HepG2 (cell line): ENCODE measurements around the gene IL32. TPM values are rescaled to one million over a fixed set of nuclear protein-coding genes. Genes with fewer than 3 reads are reported as not detected.

Source experiments
- AFF4 ChIP-seq: sonication (generic); formaldehyde crosslinking; IDR thresholded peaks from 2 replicates; pipeline ENCODE4 v1.4.0; 2020; ENCODE audit warnings: missing genetic modification reagents
- ATF6 ChIP-seq: sonication (generic); formaldehyde crosslinking; conservative IDR thresholded peaks from 2 replicates; pipeline ENCODE4 v1.4.0; 2020; ENCODE audit warnings: missing genetic modification reagents
- CREBL2 ChIP-seq: sonication (generic); formaldehyde crosslinking; IDR thresholded peaks from 2 replicates; pipeline ENCODE4 v1.8.1; 2023; ENCODE audit warnings: missing genetic modification reagents, mild to moderate bottlenecking, borderline replicate concordance
- FOXJ3 ChIP-seq: sonication (generic); formaldehyde crosslinking; IDR thresholded peaks from 2 replicates; pipeline ENCODE4 v1.4.0; 2020; ENCODE audit warnings: missing genetic modification reagents, mild to moderate bottlenecking, borderline replicate concordance
- FOXK1 ChIP-seq: sonication (generic); formaldehyde crosslinking; IDR thresholded peaks from 2 replicates; pipeline ENCODE4 v1.4.0; 2020; ENCODE audit warnings: low read depth, missing genetic modification reagents, borderline replicate concordance
- GATA4 ChIP-seq: sonication (generic); IDR thresholded peaks from 2 replicates; pipeline ENCODE4 v1.6.1; 2016; ENCODE audit warnings: antibody characterized with exemption, low read depth, borderline replicate concordance
- GFI1 ChIP-seq: sonication (generic); formaldehyde crosslinking; IDR thresholded peaks from 2 replicates; pipeline ENCODE4 v1.5.0; 2020; ENCODE audit warnings: missing genetic modification reagents, mild to moderate bottlenecking, borderline replicate concordance
- GTF3A ChIP-seq: sonication (generic); formaldehyde crosslinking; conservative IDR thresholded peaks from 2 replicates; pipeline ENCODE4 v1.4.0; 2020; ENCODE audit warnings: mild to moderate bottlenecking, missing genetic modification reagents
- HNRNPK ChIP-seq: fragments of 200-400 bp; formaldehyde crosslinking; IDR thresholded peaks from 2 replicates; pipeline ENCODE4 v1.6.1; 2018; ENCODE audit warnings: low read length, low read depth, moderate library complexity, mild to moderate bottlenecking; ENCODE audit not compliant: poor library complexity, severe bottlenecking
- HOXA5 ChIP-seq: sonication (generic); formaldehyde crosslinking; IDR thresholded peaks from 2 replicates; pipeline ENCODE4 v1.4.0; 2020; ENCODE audit warnings: missing genetic modification reagents
- JUND ChIP-seq: sonication (generic); formaldehyde crosslinking; IDR thresholded peaks from 2 replicates; pipeline ENCODE4 v1.8.0; 2022; ENCODE audit warnings: mild to moderate bottlenecking, missing genetic modification reagents
- PLRG1 ChIP-seq: fragments of 450-650 bp; conservative IDR thresholded peaks from 2 replicates; pipeline ENCODE4 v1.6.1; 2016
- SAP130 ChIP-seq: IDR thresholded peaks from 2 replicates; pipeline ENCODE4 v1.6.1; 2016; ENCODE audit warnings: low read depth
- TRIM24 ChIP-seq: sonication (generic); formaldehyde crosslinking; IDR thresholded peaks from 2 replicates; pipeline ENCODE4 v1.8.0; 2022; ENCODE audit warnings: mild to moderate bottlenecking, missing genetic modification reagents
- ZC3H4 ChIP-seq: sonication (generic); formaldehyde crosslinking; IDR thresholded peaks from 2 replicates; pipeline ENCODE4 v1.4.0; 2020; ENCODE audit warnings: missing genetic modification reagents, borderline replicate concordance
- ZNF260 ChIP-seq: sonication (generic); formaldehyde crosslinking; IDR thresholded peaks from 2 replicates; pipeline ENCODE4 v1.4.0; 2020; ENCODE audit warnings: missing genetic modification reagents, low read depth, mild to moderate bottlenecking, borderline replicate concordance
- ZNF34 ChIP-seq: sonication (generic); formaldehyde crosslinking; IDR thresholded peaks from 2 replicates; pipeline ENCODE4 v1.4.0; 2020; ENCODE audit warnings: mild to moderate bottlenecking, missing genetic modification reagents, borderline replicate concordance
- ZNF431 ChIP-seq: sonication (generic); formaldehyde crosslinking; IDR thresholded peaks from 2 replicates; pipeline ENCODE4 v1.9.0; 2022; ENCODE audit warnings: missing genetic modification reagents, low read depth, mild to moderate bottlenecking, borderline replicate concordance
- ZNF451 ChIP-seq: sonication (generic); formaldehyde crosslinking; IDR thresholded peaks from 2 replicates; pipeline ENCODE4 v1.5.0; 2020; ENCODE audit warnings: mild to moderate bottlenecking, missing genetic modification reagents
- ZNF589 ChIP-seq: sonication (generic); formaldehyde crosslinking; conservative IDR thresholded peaks from 2 replicates; pipeline ENCODE4 v1.8.0; 2022; ENCODE audit warnings: mild to moderate bottlenecking, moderate library complexity, missing genetic modification reagents
- ZNF644 ChIP-seq: IDR thresholded peaks from 2 replicates; pipeline ENCODE4 v1.6.1; 2016; ENCODE audit warnings: low read depth
- ZNF740 ChIP-seq: sonication (generic); formaldehyde crosslinking; IDR thresholded peaks from 2 replicates; pipeline ENCODE4 v1.4.0; 2020; ENCODE audit warnings: missing genetic modification reagents
- ZNF772 ChIP-seq: sonication (generic); formaldehyde crosslinking; IDR thresholded peaks from 2 replicates; pipeline ENCODE4 v1.5.0; 2020; ENCODE audit warnings: mild to moderate bottlenecking, missing genetic modification reagents
- ZSCAN20 ChIP-seq: sonication (generic); formaldehyde crosslinking; IDR thresholded peaks from 2 replicates; pipeline ENCODE4 v1.4.0; 2020; ENCODE audit warnings: missing genetic modification reagents, mild to moderate bottlenecking, borderline replicate concordance
- polyA plus RNA-seq, 8 experiments: library from polyadenylated mRNA; depleted of rRNA in 3 of 8; stranded (reverse) in 7 of 8; unstranded in 1 of 8; fragments of >200 nt; fragmentation: Illumina TruSeq in 4 of 8; extraction: Trizol in 4 of 8; gene quantifications; 2 replicates each; pipeline versions ENCODE4 v1.2.1 to v1.2.3, GENCODE V29; 2011 to 2016; ENCODE audit warnings: low read depth in 4 of 8, missing spikeins in 1 of 8, mixed read lengths in 1 of 8; ENCODE audit not compliant: insufficient read depth in 1 of 8
- total RNA-seq, 5 experiments: library from RNA; depleted of rRNA; stranded (reverse); fragments of >200 nt; fragmentation: Illumina TruSeq; extraction: Trizol; gene quantifications; 2 replicates each; pipeline ENCODE4 v1.2.3, GENCODE V29; 2016; ENCODE audit warnings: low read depth in 1 of 5

IL32 gene
- total and polyA plus RNA-seq, 2 of the 13 experiments (the other 11 are each of a cell fraction or from before 2014, with no cell fraction given): 115 to 165 TPM

GRCh38 chr16:3023669-3024478, 41.6 kb upstream of the IL32 start, which contains the start of the genes HCFC1R1 and THOC6 (continued):
- TF ChIP-seq HOXA5 (CRISPR knock-in tag) (peak; percentile 66; the same call in 1 of the 2 replicates), ZNF644 (CRISPR knock-in tag) (no peak), CREBL2 (CRISPR knock-in tag) (peak; percentile 93), SAP130 (peak; percentile 88), ZNF589 (CRISPR knock-in tag) (no peak), HNRNPK (peak; percentile 99), GATA4 (peak; percentile 51; the same call in 1 of the 2 replicates), PLRG1 (no peak), ZNF34 (CRISPR knock-in tag) (no peak), GTF3A (CRISPR knock-in tag) (peak; percentile 91; the same call in 1 of the 2 replicates), FOXJ3 (CRISPR knock-in tag) (no peak), ZNF740 (CRISPR knock-in tag) (no peak; the same call in 1 of the 2 replicates), ZSCAN20 (CRISPR knock-in tag) (no peak), ZNF451 (0 out of 2 replicates have a peak, but pooled peaks have one; percentile 37), ZC3H4 (CRISPR knock-in tag) (peak; percentile 44; the same call in 1 of the 2 replicates), FOXK1 (peak; percentile 84), AFF4 (no peak), ZNF260 (no peak), GFI1 (CRISPR knock-in tag) (peak; percentile 55; the same call in 1 of the 2 replicates), ZNF431 (CRISPR knock-in tag) (no peak), ZNF772 (CRISPR knock-in tag) (peak; percentile 90; the same call in 1 of the 2 replicates), ATF6 (CRISPR knock-in tag) (0 out of 2 replicates have a peak, but pooled peaks have one; percentile 37), JUND (CRISPR knock-in tag) (no peak; the same call in none of the 2 replicates), TRIM24 (CRISPR knock-in tag) (no peak)
